Amniotic epithelial cell (primary cell): Measurements from ENCODE around the gene GRIA4.

Source experiments
- DNase-seq: peaks from one replicate; pipeline ENCODE4 v3.0.0-alpha.2; 2010; ENCODE audit warnings: low read depth

GRIA4 gene

DNA sequence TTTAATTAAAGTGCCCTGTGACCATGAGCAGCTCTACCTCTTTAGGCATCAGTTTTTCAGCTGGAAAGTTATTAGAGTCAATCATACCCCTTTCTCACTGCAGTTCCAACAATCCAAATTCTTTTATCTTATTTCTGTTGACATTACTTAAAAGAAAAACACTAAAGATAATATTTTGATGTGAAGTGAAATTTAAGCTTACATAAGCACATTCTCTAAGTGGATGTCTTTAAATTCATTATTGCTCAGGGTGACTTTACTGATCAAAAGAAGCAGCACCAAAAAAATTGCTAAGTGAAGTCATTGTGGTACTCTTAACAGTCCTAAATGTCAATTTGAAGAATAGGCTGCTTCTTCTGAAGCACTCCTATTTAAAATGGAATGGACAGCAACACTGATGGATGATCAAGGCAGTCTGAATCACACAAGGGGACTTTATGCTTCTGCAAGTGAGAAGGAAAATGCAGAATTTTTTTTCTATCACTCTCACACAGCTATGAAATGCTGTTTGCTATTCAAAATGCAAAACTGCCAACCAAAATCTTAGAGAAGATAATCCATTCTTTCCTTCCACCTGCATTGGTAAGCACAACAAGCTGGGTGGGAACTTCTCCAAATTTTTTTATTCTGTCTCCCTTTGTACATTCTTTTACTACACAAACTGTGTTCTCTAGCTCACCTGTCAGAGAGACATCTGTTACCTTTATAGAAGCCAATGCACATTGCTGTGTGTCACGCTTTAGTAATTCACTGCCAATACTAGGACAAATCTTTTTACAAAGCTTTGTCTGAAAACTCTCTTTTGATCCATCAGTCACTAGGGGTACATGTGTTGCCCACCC is 179.9 kb downstream of the GRIA4 start:
- DNase-seq = no peak

DNA sequence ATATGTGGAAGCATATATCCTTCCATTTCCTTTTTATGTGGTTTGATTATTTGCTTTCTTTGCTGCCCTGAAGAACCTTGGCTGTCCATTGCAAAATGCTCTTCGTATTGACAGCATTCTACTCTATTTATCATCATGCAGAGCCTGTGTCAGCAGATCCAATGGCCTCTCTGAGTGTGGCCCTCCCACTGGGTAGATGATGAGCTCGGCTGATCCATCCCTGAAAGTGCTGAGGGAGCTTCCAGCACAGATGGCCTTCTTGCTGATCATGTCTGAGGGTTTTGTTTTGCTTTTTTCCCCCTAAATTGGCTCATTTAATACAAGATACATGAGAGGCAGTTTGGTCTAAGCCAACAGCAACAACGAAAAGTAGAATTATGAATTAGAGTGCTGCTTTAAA is 181.0 kb downstream of the GRIA4 start:
- DNase-seq = no peak

DNA sequence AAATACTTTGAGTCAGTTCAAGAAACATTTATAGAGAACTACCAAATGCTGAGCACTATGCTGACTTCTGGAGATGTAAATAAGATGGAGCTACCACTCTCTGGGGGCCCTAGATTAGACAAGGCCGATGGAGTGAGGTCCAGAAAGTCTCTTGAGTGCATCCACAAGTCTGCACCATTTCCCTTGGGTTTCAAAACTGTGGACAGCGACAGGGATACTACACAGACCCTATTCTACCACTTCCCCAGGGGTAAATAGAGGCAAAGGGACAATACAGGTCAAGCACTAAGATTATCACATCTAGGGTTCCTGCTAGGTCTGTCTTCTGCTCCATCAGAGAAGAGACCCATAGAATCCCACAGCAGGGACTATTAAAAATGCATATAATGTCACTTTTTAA is 183.2 kb downstream of the GRIA4 start:
- no peak for DNase-seq

DNA sequence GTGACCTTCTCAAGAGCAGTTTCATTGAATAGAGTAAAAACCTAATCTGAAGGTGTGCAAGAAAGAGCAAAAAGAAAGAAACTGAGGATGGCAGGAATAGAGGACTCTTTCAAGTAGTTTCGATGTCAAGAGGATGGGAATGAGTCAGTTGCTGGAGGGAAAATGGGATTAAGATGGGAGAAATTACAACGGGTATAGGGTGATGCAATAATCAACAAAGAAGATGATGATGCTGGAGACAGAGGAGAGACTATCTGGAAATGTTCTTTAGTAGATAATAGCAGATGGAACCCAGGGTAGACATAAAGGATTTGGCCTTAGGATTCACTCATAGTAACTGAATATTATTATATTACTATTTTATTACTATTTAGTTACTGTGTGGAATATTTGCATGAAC is 189.4 kb downstream of the GRIA4 start:
- DNase-seq = no peak

DNA sequence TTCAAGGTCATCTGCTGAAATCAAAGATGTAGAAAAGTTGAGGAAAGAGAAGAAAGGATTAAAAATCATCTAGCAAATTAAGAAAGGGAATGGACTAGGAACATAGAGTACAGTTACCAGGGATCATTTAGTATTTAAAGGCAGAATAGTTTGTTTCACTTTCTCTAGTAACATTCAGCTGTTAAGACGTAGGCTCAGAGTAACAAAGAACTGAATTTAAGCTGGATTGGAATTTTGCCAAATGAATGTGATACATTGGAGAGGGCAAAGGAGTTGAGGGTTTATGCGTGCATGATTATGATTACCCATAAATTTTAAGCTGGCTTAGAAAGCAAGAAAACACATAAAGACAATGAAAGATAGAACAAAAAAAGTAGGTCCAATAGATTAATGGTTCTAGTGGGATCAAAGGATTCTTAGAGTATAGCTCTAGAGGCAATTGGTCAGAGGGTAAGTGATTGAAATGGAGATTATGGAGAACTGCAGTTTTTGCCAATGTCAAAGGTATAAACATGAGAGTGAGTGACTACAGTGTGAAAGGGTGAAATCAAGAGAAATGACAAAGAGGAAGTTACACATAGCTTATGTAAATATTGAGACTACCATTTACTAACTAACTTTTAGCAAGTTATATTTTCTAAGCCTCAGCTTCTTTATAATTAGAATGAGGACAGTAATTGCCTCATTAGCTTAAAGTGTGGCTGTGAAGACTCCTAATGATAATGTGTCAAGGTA is 190.0 kb downstream of the GRIA4 start:
- DNase-seq = no peak

DNA sequence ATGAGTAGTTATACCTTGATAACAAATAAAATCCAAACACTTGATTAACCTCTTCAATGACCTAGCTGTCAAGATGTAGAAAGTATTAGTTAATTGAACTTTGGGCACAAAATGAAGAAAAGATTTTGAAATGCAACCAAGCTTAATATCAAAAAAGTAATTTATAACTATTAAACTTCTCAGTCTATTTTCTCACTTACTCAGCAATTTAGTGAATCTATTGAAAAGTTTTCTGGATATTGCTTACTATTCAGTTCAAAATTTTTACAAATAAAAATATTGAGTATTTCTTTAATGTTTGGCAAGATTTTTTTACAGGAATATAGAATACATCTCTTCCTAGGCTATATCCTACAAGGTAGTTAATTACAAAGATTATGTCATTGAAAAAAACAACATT is 192.5 kb downstream of the GRIA4 start:
- DNase-seq = no peak

DNA sequence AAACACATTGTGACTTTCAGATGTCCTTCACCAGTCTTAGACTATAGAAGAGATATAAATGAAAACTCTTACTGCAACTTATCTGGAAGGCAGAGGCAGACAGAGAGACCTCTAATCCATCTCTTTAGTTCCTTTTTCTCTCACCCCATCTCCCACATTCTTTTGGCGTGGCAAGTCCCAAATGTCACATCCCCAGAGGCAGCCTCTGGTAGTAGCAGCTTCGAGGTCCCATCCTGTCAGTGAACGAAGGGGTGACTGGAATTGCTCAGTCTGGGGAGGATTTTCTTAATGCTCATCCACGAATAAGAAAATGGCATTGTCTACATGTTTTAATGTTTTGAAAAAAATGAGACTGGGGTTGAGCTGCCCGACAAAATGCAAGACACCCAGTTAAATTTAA is 201.4 kb downstream of the GRIA4 start:
- no peak for DNase-seq

DNA sequence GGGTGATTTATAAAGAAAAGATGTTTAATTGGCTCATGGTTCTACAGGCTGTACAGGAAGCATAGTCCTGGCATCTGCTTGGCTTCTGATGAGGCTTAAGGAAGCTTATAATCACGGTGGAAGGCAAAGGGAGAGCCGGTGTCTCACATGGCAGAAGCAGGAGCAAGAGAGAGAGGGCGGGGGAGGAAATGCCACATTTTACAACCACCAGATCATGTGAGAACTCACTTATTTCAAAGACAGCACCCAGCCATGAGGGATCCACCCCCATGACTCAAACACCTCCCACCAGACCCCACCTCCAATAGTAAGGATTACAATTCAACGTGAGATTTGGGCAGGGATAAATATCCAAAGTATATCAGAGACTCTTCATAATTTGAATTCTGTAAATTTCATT is 211.5 kb downstream of the GRIA4 start:
- peak; percentile 7 for DNase-seq

DNA sequence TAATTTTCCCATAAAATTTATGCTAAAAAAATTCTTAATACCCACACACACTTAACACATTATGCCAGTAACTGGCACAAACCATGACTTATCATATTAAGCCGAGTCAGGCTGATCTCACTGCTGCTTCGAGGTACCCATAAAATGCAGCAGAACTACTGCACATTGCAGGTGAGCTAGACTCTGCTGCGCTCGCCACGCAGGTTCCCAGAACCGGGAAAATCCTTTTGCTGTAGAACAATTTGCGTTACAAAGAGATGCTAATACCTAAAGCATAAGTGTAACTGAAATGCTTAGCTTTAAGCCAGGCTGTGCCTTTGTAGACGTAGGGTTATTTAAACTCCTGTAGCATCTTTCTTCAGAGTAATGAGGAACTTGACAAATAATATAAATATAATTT is 211.9 kb downstream of the GRIA4 start:
- DNase-seq = no peak

DNA sequence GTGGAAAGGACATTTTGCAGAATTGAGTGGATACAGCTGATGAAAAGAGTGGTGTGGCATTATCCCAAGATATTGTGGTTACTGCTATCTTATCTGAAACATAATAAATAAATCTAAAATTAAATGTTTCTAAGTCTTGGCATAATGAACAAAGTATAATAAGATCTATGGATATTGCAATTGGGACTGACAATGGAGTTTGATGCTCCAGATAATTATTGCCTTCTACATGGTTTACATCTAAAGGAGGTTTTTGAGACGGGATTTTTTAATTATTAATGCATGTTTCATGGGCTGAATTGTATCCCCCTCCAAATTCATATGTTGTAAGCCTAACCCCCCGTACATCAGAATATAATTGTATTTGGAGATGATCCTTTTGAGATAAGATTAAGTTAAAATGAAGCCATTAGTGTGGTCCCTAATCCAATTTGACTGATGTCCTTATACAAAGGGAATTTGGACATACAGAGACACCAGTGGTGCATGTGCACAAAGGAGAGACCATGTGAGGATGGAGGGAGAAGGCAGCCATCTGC is 213.7 kb downstream of the GRIA4 start:
- peak; percentile 27 for DNase-seq

DNA sequence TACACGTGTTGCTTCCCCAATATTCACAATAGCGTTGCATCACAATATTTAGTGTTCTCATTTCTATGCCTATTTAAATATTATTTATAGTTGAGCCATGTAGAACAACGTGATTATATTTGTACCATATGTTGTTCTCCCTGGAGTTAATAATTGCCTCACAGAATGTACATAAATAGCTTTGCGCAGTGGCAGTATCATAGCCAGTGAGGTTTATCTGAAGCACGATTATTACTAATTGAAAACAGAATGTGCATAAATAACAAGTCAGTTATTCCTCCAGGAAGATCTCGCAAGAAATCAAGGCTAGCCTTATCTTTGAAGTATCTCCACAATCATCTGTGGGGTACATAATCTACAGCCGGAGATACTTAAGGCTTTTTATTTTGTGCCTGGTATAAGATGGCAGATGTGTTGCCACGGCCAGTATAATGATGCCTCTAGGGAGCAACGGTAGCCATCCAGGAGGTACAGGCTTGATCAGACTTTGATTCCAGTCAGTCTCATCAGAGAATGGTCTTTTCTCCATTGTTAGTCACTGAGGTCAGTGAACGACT is 214.7 kb downstream of the GRIA4 start:
- no peak for DNase-seq

DNA sequence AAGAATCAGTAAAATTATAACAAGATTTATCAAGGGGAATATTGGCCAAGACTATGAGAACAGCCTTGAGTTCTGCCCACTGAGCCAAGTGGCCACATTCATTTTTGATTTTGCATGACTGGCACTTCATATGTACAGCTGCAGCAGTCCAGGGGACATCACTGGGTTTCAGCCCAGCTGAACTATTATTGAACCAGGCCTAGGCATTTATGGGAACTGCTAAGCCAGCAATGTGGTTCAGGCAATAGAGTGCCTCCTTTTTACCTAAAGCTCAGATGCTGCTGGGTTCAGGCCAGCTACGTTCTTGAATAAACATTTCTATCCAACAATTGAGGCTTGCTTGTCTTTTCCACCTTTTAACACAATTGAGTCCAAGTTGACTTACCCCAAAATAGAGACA is 215.3 kb downstream of the GRIA4 start:
- no peak for DNase-seq

DNA sequence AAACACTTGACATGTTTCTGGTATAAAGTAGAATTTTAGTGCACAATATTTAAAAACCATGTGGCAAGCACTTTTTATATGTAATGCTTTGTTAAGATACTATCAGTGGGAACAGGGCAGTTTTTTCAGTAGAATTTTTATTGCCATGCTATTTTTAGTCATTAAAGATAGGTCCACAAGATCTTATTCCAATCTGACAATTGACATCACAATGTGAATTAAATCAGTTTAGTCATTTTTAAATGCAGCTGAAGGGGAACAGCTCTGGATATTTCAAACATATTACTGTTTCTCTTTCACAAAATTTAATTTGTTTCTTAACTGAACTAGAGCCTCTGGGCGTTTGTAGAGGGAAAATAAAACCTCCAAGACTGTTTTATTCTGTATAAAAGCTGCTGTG is 218.0 kb downstream of the GRIA4 start:
- no peak for DNase-seq

DNA sequence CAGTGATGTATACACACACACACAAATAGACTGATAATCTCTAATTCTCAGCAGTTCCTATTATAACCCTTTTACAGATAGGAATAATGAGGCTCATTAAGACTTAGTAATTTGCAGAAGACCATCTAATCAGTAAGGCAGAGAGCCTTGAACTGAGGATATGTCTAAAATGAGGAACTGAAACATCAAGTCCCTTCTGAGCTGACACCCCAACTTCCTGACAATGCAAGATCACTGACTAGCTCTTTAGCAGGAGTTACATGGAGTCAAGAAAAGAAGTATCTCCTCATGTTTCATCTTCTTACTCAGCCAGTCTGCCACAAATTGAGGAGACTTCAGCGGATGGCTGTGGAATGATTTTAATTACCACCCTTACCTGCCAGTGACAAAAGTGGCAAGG is 219.2 kb downstream of the GRIA4 start:
- no peak for DNase-seq

DNA sequence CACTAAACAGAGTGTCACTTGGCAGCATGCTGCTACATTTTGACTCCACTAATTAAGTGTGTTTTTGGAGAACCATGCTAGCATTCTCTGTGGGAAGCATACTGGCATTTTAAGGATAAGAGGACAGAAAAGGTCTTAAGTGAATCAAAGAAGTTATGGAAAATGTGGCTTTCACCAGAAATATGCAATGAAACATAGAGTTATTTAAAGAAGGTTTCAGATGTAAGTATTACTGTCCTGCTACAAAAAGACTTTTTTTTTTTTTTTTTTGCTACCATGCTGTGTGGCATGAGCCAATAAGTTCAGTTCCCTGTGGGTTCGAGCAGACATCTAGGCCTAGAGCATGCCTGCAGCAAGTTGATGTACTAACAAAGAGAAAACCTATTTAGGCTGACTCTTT is 224.6 kb downstream of the GRIA4 start:
- no peak for DNase-seq

DNA sequence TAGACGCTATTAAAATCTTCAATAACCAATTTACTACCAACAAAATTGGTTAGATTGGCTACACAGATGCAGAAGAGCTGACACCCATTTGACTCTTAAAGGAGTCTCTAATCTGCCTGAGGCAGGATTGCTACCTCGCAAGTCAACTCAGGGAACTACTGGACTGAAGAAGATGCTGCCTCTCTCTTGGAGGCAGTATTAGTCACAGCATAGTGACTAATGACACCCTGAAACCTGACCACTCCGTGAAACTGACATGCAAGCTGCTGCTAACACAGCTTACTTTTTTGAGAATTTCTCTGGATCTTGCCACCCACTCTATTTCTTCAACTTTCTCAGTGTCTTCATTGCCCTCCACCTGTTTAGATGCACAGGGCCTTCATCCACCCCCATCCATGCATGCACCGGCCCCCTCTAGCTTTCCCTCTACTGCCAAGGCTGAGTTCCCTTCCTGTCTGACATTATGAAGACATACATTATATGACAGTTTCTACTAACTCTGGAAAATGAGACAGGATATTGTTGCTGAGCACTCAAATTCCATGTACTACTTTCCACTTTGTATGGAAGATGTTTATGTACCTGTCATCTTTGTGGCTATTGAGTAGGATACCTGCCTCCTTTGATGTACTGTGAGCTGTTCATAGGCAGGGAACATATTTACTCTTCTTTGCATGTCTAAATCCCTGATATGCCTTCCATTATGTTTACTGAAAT is 229.0 kb downstream of the GRIA4 start:
- DNase-seq = peak; percentile 6

DNA sequence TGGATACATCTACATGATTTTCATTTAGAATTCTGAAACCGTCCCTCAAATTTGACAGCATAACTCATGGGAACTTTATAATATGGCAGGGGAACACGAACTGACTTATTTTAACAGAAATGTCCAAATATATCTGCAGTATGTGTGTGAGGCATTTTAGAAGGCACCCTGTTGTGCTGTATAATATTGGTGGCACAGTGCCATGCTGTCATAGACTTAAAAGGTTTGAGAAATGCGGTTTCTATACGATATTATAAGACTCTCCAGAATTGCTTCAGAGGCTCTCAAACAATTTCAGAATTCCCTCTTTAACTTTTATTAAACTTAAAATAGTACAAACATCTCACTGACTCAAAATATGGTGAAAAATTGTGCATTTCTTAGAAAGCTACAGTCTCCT is 230.5 kb downstream of the GRIA4 start:
- DNase-seq = no peak

DNA sequence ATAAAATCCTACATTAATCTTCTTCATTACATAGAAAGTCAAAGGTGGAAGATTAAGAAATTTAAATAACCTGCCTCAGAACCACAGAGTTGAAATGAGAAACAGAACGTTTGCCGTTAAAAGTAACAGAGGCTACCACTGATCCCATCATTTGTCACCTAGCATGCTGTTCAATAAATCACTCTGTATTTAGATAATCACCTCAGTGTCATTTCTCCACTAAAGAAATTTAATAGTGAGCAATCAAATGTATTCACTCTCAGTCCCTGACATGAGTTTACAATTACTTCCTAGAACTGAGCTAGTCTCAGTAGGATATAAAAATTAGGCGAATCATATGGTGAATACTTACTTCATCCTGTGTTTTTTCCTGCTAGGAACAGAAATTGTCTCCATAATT is 242.5 kb downstream of the GRIA4 start:
- DNase-seq = no peak

DNA sequence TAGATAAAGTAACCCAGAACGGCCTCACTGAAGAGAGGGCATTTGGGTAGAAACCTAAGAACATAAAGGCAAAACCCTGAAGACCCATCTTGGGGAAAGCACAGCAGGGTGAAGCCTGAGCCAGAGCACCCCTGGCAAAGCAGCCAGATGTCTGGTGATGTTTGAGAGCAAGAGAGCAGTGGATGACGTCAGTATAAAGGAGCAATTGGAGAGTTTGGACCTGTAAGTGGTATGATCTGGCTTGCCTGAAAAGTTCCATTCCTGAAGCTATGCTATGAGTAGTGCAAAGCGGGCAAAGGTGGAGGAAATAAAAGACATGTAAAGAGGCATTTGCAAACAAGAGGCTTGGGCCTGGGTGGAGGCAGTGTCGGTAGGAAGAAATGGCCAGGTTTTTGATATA is 244.4 kb downstream of the GRIA4 start:
- DNase-seq = no peak

DNA sequence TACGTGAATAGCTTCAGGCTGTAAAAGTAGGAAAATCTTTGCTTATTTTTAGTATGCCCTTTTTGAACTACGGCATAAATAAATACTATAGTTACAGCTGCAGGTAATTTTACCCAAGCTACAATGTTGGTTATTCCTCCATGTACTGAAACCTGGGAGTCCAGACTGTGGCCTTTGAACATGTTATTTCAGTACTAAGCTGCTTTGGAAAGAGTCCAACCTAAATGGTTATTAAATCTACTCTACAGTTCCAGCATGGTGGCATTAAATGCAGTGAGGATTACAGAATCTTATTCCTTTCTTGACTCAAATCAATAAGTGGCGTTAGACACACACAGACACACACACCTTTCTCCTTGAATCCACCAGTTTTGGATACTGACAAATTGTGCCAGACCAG is 247.1 kb downstream of the GRIA4 start:
- no peak for DNase-seq

DNA sequence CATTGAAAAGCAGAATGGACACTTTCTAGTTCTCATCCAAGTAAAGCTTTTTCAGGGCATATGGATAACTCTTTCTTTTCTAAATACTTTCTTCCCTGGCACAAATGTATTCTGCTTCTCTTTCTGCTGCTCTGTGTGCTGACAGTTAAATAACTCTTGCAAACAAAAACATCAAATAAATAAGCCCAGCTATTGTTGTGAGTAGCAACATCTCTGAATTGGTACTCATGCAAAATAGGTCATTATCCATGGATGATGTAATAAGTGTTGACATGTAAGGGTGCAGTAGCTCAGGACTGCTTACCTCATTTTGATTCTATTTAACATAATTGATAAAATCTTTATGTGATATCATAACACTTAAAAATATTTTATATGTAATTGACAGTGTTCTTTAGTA is 247.9 kb downstream of the GRIA4 start:
- DNase-seq = no peak

DNA sequence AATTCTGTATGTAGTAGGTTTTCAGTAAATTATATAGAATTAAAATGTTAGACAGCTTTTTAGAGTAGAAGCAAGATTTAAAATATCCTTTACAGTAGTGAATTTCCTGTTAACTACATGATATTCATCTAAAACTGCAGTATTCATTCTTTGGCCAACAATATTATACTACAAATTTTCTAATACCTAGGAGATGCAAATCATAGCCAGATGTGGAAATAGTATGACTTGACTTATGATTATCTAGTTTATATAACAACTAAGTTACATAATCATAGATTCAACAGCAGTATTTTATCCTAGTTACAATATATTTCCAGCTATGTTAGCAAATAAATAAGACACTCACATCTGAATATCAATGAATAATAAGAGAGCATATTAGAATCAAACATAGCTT is 249.0 kb downstream of the GRIA4 start:
- no peak for DNase-seq
